ENCODE data around the gene INPP4B. TPM values are rescaled to one million over a fixed set of nuclear protein-coding genes. Genes with fewer than 3 reads are reported as not detected.

INPP4B gene
- total and polyA plus RNA-seq, 2 donors from 2014 or later: 2.6 to 18.9 TPM

DNA sequence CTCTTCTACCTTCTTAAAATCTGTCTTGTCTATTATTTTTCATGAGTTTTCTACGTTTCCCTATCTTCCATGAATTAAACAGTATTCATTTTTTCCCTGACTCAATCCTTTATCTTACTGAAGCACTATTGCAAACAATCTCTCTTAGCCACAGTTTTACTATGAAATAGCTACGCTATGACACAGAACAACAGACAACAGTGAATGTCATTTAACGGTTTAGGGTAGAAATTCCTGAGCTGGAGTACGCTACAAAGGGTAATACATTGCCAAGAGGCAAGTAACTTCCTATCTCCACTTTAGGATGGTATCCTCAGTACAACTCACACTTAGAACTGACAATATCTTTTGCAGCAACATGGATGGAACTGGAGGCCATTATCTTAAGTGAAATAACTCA lies 552.6 kb downstream of the INPP4B start:
- no peak overlapping the region for H3K4me3 ChIP-seq (ENCODE audit: low read length in 3 of 3)

GRCh38 chr4:142292231-142292630 lies 553.9 kb downstream of the INPP4B start:
- intact Hi-C loops (cut with DNase I): no loop called here

More for the DNA sequence above, 552.6 kb downstream of the INPP4B start:
- DNase-seq (no peak), FAIRE-seq (no peak)
- Histone ChIP-seq H3K4me1 (ENCODE audit: control insufficient read depth in 2 of 3, insufficient read depth in 2 of 3, low read depth in 1 of 3, low read length in 3 of 3) (no peaks in the 10 kb centered on the region), H3K27ac (ENCODE audit: low read depth in 2 of 2, low read length in 2 of 2) (no peak overlapping the region), H3K9ac (ENCODE audit: low read length in 3 of 3) (no peak overlapping the region), H3K36me3 (ENCODE audit: control insufficient read depth in 2 of 3, insufficient read depth in 3 of 3, low read length in 3 of 3) (no peaks in the 10 kb centered on the region), H3K27me3 (ENCODE audit: control insufficient read depth, insufficient read depth, low read length) (no peaks in the 10 kb centered on the region), H3K9me3 (ENCODE audit: control insufficient read depth in 2 of 3, insufficient read depth in 1 of 3, low read length in 3 of 3) (no peaks in the 10 kb centered on the region)
- intact Hi-C loops (cut with DNase I): no loop called here
- TF ChIP-seq CTCF (IDR thresholded peaks at IDR 0.05; ENCODE audit: borderline replicate concordance, extremely low read depth, insufficient read depth): no peak

GRCh38 chr4:142291299-142292050 lies 554.6 kb downstream of the INPP4B start:
- no peak for TF ChIP-seq CTCF (IDR thresholded peaks at IDR 0.05; ENCODE audit: borderline replicate concordance, extremely low read depth, insufficient read depth)
- no peaks in the 10 kb centered on the region for H3K36me3 ChIP-seq (ENCODE audit: control insufficient read depth in 2 of 3, insufficient read depth in 3 of 3, low read length in 3 of 3)
- DNase-seq: no peak
- H3K4me3 ChIP-seq (ENCODE audit: low read length in 3 of 3): no peak overlapping the region
- FAIRE-seq: no peak
- H3K27ac ChIP-seq (ENCODE audit: low read depth in 2 of 2, low read length in 2 of 2): no peak overlapping the region
- H3K9ac ChIP-seq (ENCODE audit: low read length in 3 of 3): no peak overlapping the region
- H3K9me3 ChIP-seq (ENCODE audit: control insufficient read depth in 2 of 3, insufficient read depth in 1 of 3, low read length in 3 of 3): no peaks in the 10 kb centered on the region
- H3K4me1 ChIP-seq (ENCODE audit: control insufficient read depth in 2 of 3, insufficient read depth in 2 of 3, low read depth in 1 of 3, low read length in 3 of 3): no peaks in the 10 kb centered on the region
- intact Hi-C loops (cut with DNase I): no loop called here
- no peaks in the 10 kb centered on the region for H3K27me3 ChIP-seq (ENCODE audit: control insufficient read depth, insufficient read depth, low read length)

More at GRCh38 chr4:142292231-142292630, 553.9 kb downstream of the INPP4B start:
- TF ChIP-seq CTCF (IDR thresholded peaks at IDR 0.05; ENCODE audit: borderline replicate concordance, extremely low read depth, insufficient read depth): no peak
- H3K27me3 ChIP-seq (ENCODE audit: control insufficient read depth, insufficient read depth, low read length): no peaks in the 10 kb centered on the region
- FAIRE-seq (no peak), DNase-seq (no peak)
- H3K27ac ChIP-seq (ENCODE audit: low read depth in 2 of 2, low read length in 2 of 2): no peak overlapping the region
- H3K4me1 ChIP-seq (ENCODE audit: control insufficient read depth in 2 of 3, insufficient read depth in 2 of 3, low read depth in 1 of 3, low read length in 3 of 3): no peaks in the 10 kb centered on the region
- H3K4me3 ChIP-seq (ENCODE audit: low read length in 3 of 3): no peak overlapping the region
- H3K9ac ChIP-seq (ENCODE audit: low read length in 3 of 3): no peak overlapping the region
- no peaks in the 10 kb centered on the region for H3K36me3 ChIP-seq (ENCODE audit: control insufficient read depth in 2 of 3, insufficient read depth in 3 of 3, low read length in 3 of 3)
- no peaks in the 10 kb centered on the region for H3K9me3 ChIP-seq (ENCODE audit: control insufficient read depth in 2 of 3, insufficient read depth in 1 of 3, low read length in 3 of 3)
